K562 (cell line): Measurements from ENCODE around the gene GPS2. TPM values are rescaled to one million over a fixed set of nuclear protein-coding genes. Genes with fewer than 3 reads are reported as not detected.

Experiments used
- ATAC-seq: fragments of 200-7000 bp; cut with Tn5 transposase; 3 replicates; pipeline ENCODE4 v1.9.1; 2020; ENCODE audit warnings: moderate library complexity
- BruUV-seq: library from RNA; stranded (reverse); fragments of 400-500 nt; replicated peaks from 2 replicates; lab custom pipeline; 2021; lab: Mats Ljungman, UMichigan
- CTCF ChIA-PET: fragments of 300-600 bp; formaldehyde crosslinking; extraction: SDS; loops from one replicate; lab custom pipeline; 2021; ENCODE audit warnings: low intra/inter-chr PET ratio; lab: Yijun Ruan, JAX
- POLR2A ChIA-PET: fragments of 300-600, 350-650 bp; sonication (Branson Sonifier 250); formaldehyde crosslinking; extraction: SDS; loops from one replicate; lab custom pipeline; 2021; ENCODE audit warnings: antibody characterized with exemption, inconsistent platforms; lab: Yijun Ruan, JAX
- DNase-seq, 4 experiments: peaks; one replicate each; pipeline versions ENCODE4 v3.0.0 to v3.0.0-alpha.2; 2011 to 2018; ENCODE audit warnings: low spot score in 3 of 4, mixed read lengths in 3 of 4; ENCODE audit errors: extremely low read depth in 1 of 4
- FAIRE-seq: peaks from 2 replicates; lab custom pipeline; 2011; peaks lifted over from hg19 to GRCh38; lab: Jason Lieb, UNC
- H2AFZ ChIP-seq: 2 replicates; pipeline ENCODE4 v1.6.0; 2011; ENCODE audit warnings: low read depth, low read length, control low read depth, inconsistent platforms
- H3K27ac ChIP-seq: fragments of 200-600 bp; 3 replicates; pipeline ENCODE4 v1.8.0; 2011; ENCODE audit warnings: low read depth, mild to moderate bottlenecking, control low read depth, inconsistent platforms, low read length, moderate library complexity, mixed read lengths; ENCODE audit errors: extremely low read depth
- H3K27me3 ChIP-seq, 2 experiments: fragments of 300-600 bp in 1 of 2; 2 replicates in 1 of 2; 3 replicates in 1 of 2; pipeline versions ENCODE4 v1.6.0 to v1.8.0; 2011; ENCODE audit warnings: inconsistent platforms in 2 of 2, low read length in 2 of 2, mild to moderate bottlenecking in 1 of 2, mixed read lengths in 1 of 2, moderate library complexity in 1 of 2; ENCODE audit not compliant: control insufficient read depth in 2 of 2, insufficient read depth in 2 of 2
- H3K36me3 ChIP-seq: fragments of 300-600 bp; 3 replicates; pipeline ENCODE4 v1.8.0; 2011; ENCODE audit warnings: mild to moderate bottlenecking, low read length, inconsistent platforms; ENCODE audit not compliant: control insufficient read depth, insufficient read depth
- H3K4me1 ChIP-seq, 2 experiments: fragments of 200-600 bp in 1 of 2; replicated peaks in 1 of 2; 2 replicates in 1 of 2; 3 replicates in 1 of 2; pipeline versions ENCODE4 v1.5.1 to v1.8.0; 2011; ENCODE audit warnings: inconsistent platforms in 2 of 2, low read length in 2 of 2, mild to moderate bottlenecking in 1 of 2, mixed read lengths in 1 of 2, moderate library complexity in 1 of 2; ENCODE audit not compliant: control insufficient read depth in 2 of 2, insufficient read depth in 2 of 2
- H3K4me2 ChIP-seq: 2 replicates; pipeline ENCODE4 v1.6.1; 2011; ENCODE audit warnings: low read length, control low read depth, inconsistent platforms, mixed read lengths; ENCODE audit not compliant: insufficient read depth
- H3K4me3 ChIP-seq: fragments of 200-600 bp; sonication (generic), shearing (Covaris generic); 2 replicates; pipeline ENCODE4 v1.5.1; 2016; ENCODE audit warnings: control low read depth, inconsistent platforms
- H3K79me2 ChIP-seq: fragments of 200-600 bp; 3 replicates; pipeline ENCODE4 v1.8.0; 2011; ENCODE audit warnings: low read length, inconsistent platforms; ENCODE audit not compliant: control insufficient read depth, insufficient read depth
- H3K9ac ChIP-seq, 2 experiments: 2 replicates each; pipeline versions ENCODE4 v1.6.0 to v1.6.1; 2011; ENCODE audit warnings: low read depth in 2 of 2, low read length in 2 of 2, control low read depth in 1 of 2, inconsistent platforms in 1 of 2, mild to moderate bottlenecking in 1 of 2, mixed read lengths in 1 of 2; ENCODE audit not compliant: insufficient read depth in 1 of 2
- H3K9me1 ChIP-seq: one replicate; pipeline ENCODE4 v1.6.0; 2011; ENCODE audit warnings: inconsistent platforms, mild to moderate bottlenecking, low read length, moderate library complexity; ENCODE audit not compliant: control insufficient read depth, insufficient read depth
- H3K9me3 ChIP-seq: replicated peaks from 2 replicates; pipeline ENCODE4 v1.5.1; 2011; ENCODE audit warnings: low read depth, low read length, inconsistent platforms; ENCODE audit not compliant: control insufficient read depth, insufficient read depth
- H4K20me1 ChIP-seq: replicated peaks from 2 replicates; pipeline ENCODE4 v1.6.1; 2011; ENCODE audit warnings: low read length, inconsistent platforms, mixed read lengths; ENCODE audit not compliant: control insufficient read depth, insufficient read depth
- CHAMP1 ChIP-seq: fragments of 450-650 bp; IDR thresholded peaks from 2 replicates; pipeline ENCODE4 v1.6.1; 2016; ENCODE audit warnings: mild to moderate bottlenecking
- CTCFL ChIP-seq: IDR thresholded peaks from 2 replicates; pipeline ENCODE4 v1.6.1; 2011; ENCODE audit warnings: borderline replicate concordance, low read depth, mild to moderate bottlenecking, moderate library complexity, low read length; ENCODE audit not compliant: insufficient read depth, poor library complexity, severe bottlenecking
- GATA2 ChIP-seq: sonication (generic); formaldehyde crosslinking; IDR thresholded peaks from 2 replicates; pipeline ENCODE4 v1.4.0; 2020; ENCODE audit warnings: mild to moderate bottlenecking, missing genetic modification reagents
- NR2C1 ChIP-seq, 2 experiments: fragments of 450-650 bp; IDR thresholded peaks; 2 replicates each; pipeline ENCODE4 v1.6.1; 2017; ENCODE audit warnings: mild to moderate bottlenecking in 2 of 2, antibody characterized with exemption in 1 of 2, inconsistent platforms in 1 of 2, missing compliant biosample characterization in 1 of 2, missing genetic modification characterization in 1 of 2
- POLR2G ChIP-seq: fragments of 200-400 bp; formaldehyde crosslinking; IDR thresholded peaks from 2 replicates; pipeline ENCODE4 v1.6.1; 2017; ENCODE audit warnings: low read depth, mild to moderate bottlenecking, antibody characterized with exemption, low read length, moderate library complexity
- REST ChIP-seq, 2 experiments: fragments of 450-650 bp; formaldehyde crosslinking in 1 of 2; IDR thresholded peaks; 2 replicates each; pipeline versions ENCODE4 v1.4.0 to v1.6.1; 2014 to 2020; ENCODE audit warnings: mild to moderate bottlenecking in 2 of 2, borderline replicate concordance in 1 of 2, low read depth in 1 of 2
- WGBS: fragments of 100-300 bp; shearing (Covaris generic); methylation state at CpG from one replicate; pipeline ENCODE4 v1.1.6; 2016; ENCODE audit warnings: low coverage, mixed read lengths; ENCODE audit not compliant: insufficient coverage; ENCODE audit errors: missing lambda C conversion rate; 5-methylcytosine and 5-hydroxymethylcytosine counted together
- in situ Hi-C: fragments of 300-500 bp; cut with MboI; formaldehyde crosslinking; loops from 4 replicates; pipeline ENCODE4 v1.15.0; 2018; ENCODE audit warnings: inconsistent platforms, mixed read lengths
- intact Hi-C: fragments of 100-400 bp; cut with micrococcal nuclease; formaldehyde crosslinking; loops from 2 replicates; pipeline ENCODE4 v1.14.2; 2022
- polyA plus RNA-seq, 8 experiments: library from polyadenylated mRNA; depleted of rRNA in 4 of 8; stranded (reverse) in 5 of 8; unstranded in 3 of 8; fragments of >200 nt; fragmentation: Nextera tagmentation in 2 of 8; fragmentation: Illumina TruSeq in 1 of 8; extraction: Ambion mirVana in 2 of 8; extraction: Trizol in 1 of 8; gene quantifications; 2 replicates each; pipeline versions ENCODE4 v1.2.1 to v1.2.3, GENCODE V29; 2011 to 2014; ENCODE audit warnings: inconsistent platforms in 1 of 8, missing spikeins in 1 of 8
- total RNA-seq, 7 experiments: library from RNA; depleted of rRNA in 6 of 7; stranded (reverse); fragments of >200 nt in 6 of 7; fragmentation: Illumina TruSeq in 2 of 7; extraction: Trizol in 2 of 7; gene quantifications; 2 replicates each; pipeline versions ENCODE4 v1.2.1 to v1.2.3, GENCODE V29; 2011 to 2021; ENCODE audit warnings: low replicate concordance in 1 of 7

GPS2 gene
- total and polyA plus RNA-seq, 9 of the 15 experiments (the other 6 are each of a cell fraction or from before 2014, with no cell fraction given) = 18.3 to 75.7 (median 37.0) TPM

- Histone ChIP-seq H3K27me3 (no peaks in the 10 kb centered on the region), H2AFZ (no peak overlapping the region), H3K9me3 (no peaks in the 10 kb centered on the region), H3K4me1 (peaks cover 0 to 23% of the 10 kb centered on the region in 2 experiments; a peak in 3 of 5 replicates), H3K9ac (peak overlapping the region in 1 of 2 experiments; percentile 43; a peak in 2 of 4 replicates), H3K36me3 (peaks cover 68% of the 10 kb centered on the region; the same call in 2 of the 3 replicates), H4K20me1 (no peaks in the 10 kb centered on the region), H3K79me2 (peaks cover 14% of the 10 kb centered on the region), H3K4me2 (no peak overlapping the region), H3K4me3 (no peak overlapping the region), H3K9me1 (no peaks in the 10 kb centered on the region), H3K27ac (no peak overlapping the region)
- BruUV-seq = no TSS peak
- intact Hi-C loops = no loop called here
- FAIRE-seq = no peak
- peak; percentile 49 to 59 (median 53) for DNase-seq
- ChIA-PET CTCF (interaction anchor here (1.2 to 2.4 kb wide), 2 partner anchors 22 to 237 kb away, joined by 3 to 13 read pairs; no protein-coding TSS in a partner anchor), POLR2A (no interaction called here)
- WGBS = 79% methylated on average over 27 of the region's 39 CpGs
- in situ Hi-C loops = no loop called here
- peak; percentile 82 for ATAC-seq
- TF ChIP-seq GATA2 (CRISPR knock-in tag) (no peak), CHAMP1 (no peak), NR2C1 (IDR thresholded peaks at IDR 0.05) (no peak), NR2C1 (tag; IDR thresholded peaks at IDR 0.05) (no peak), POLR2G (0 out of 2 replicates have a peak, but pooled peaks have one; percentile 17), CTCFL (peak; percentile 51), REST (IDR thresholded peaks at IDR 0.05; ENCODE audit: borderline replicate concordance) (peak; percentile 46; the same call in 1 of the 2 replicates), REST (CRISPR knock-in tag; IDR thresholded peaks at IDR 0.05; ENCODE audit: low read depth) (no peak)
Observed at GRCh38 chr17:7323731-7324437, 8.7 kb upstream of the GPS2 start.
